HTR-8/SVneo (cell line): ENCODE data around the gene SMOC1.

ENCODE experiments used
- DNase-seq: peaks from one replicate; pipeline ENCODE4 v3.0.0; 2011; ENCODE audit warnings: low spot score, mixed read lengths; ENCODE audit not compliant: insufficient read length
- FAIRE-seq: peaks from 2 replicates; lab custom pipeline; 2011; peaks lifted over from hg19 to GRCh38; lab: Jason Lieb, UNC

The SMOC1 gene

DNA sequence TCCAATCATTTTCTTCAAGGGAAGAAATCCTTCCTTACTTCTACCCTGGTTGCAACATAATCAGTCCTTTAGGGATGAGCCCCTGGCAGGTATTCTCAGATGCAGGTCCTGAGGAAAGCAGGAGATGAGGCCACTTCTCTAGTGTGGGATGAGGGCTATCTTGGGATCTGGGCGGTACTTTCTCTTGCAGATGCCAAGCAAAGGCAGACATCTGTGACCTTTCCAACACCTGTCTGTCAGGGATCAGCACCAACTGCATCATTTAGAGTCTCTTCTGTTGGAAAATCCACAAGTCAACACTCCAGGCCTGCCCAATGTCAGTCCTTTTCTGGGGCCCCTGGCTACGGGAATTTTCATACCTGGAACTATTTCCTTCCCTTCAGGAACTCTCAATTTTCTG is 180.3 kb downstream of the SMOC1 start:
- DNase-seq = no peak
- FAIRE-seq = peak; percentile 46

DNA sequence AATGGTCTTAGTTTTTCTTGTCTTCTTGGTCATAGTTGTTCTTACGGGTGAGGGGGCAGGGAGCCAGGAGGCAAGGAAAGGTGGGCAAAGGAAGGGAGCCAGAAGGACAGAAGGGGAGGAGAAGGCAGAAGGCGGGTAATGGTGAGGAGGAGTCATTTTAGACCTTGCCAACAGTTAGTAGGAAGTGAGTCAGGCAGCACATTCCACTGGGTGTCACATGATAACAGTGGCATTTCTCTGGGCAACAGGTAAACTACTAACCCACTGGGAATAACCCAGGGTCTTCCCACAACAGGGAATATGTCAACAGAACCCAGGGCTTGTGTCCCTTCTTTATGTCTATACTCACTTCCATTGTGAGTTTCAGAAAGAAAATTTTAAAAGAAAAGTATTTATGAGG is 181.9 kb downstream of the SMOC1 start:
- DNase-seq = no peak
- no peak for FAIRE-seq

DNA sequence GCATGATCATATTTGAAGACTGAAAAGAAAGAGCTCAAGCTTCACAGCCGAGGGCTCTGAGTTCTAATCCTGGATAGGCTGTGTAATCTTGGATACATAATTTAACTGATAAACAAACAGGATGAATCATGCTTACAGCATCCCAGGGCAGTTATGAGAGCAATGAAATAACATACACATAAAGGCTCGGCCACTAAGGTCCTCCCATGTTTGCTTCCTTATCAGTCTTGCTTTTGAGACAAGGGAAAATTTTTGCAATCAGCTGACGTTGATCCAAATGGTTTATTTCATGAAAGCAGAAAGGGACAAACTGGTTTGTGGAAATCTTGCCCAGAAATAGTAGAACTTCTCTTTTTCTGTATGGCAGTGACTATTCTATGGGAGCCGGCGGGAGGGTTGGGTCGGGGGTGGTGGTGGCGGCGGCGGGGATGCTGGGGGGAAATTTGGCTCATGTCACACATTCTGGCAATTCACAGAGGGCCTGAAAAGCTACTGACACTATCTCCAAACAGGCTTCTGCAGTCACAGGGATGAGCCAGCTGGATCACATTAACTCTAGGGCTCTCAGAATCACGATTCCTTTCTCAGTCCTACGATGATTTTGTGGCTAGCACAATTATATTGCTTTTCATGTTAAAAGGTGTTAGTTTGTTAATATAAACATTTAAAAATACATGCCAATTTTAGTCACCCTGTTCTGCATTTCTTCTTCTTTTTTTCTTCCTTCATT is 185.1 kb downstream of the SMOC1 start:
- peak; percentile 91 for FAIRE-seq
- DNase-seq = no peak

DNA sequence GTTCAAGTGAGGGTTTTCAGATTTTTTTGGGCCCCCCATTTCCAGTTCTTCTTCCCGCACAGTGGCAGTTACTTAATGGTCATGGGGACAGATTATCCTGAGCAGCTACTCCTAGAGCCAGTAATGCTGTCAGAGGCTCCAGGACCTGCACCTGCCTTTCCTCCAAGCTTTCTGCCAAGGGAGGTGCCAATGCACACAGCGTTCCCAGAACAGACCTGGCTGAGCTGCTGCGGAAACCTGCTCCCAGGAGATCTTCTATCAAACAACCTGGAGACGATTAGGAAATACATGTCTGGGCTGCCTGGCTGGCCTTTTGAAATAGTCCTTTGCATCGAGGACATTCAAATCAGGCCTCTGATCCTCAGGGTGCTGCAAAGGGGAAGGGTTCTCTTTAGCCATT is 188.6 kb downstream of the SMOC1 start:
- no peak for FAIRE-seq
- DNase-seq = no peak

DNA sequence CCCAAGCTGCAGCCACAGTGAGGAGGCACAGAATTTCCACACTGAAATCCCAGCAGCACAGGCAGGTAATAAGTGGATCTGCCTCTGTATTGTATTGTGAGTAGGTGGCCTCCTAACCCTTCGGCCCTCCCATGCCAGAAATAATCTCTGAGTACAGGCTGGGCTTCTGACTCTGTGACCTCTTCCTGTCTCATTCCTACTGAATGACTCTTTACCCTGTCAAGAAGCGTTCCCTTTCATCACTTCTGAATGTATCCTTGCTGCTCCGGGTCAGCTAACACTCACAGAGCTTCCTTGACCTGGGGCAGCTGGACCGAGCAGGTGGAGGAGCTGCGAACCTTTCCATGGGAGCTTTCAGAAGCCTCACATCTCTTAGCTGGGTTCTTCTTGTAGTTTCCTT is 190.0 kb downstream of the SMOC1 start:
- no peak for DNase-seq
- peak; percentile 66 for FAIRE-seq

DNA sequence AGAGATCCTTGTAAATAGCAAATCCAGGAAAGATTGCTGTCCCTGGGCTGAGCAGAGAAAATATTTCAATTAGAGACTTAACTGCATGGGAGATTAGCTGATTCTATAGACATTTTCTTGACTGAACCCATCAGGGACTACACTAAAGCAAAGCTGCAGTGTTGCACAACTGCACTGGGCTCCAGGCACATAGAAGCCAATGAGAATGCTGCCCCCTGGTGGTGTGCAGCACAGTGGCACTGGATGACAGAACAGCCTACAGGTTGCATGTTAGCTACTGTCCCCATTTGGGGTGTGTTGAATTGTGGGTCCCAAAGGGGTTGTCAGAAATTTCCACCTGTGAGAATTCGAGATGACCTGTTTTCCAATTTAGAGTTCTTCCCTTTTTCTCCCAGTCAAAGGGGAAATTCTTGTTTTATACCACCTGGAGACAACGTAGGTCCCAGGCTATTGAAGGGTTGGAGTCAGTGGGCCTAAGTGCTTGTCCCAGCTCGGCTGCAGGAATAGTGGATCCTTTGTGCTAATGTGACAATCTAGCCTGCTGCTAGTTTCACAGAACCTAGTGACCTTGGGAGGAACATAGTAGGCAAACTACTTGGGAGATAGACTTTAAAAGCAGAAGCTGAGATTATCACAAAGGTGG is 194.8 kb downstream of the SMOC1 start:
- FAIRE-seq (peak; percentile 100), DNase-seq (peak; percentile 91)

DNA sequence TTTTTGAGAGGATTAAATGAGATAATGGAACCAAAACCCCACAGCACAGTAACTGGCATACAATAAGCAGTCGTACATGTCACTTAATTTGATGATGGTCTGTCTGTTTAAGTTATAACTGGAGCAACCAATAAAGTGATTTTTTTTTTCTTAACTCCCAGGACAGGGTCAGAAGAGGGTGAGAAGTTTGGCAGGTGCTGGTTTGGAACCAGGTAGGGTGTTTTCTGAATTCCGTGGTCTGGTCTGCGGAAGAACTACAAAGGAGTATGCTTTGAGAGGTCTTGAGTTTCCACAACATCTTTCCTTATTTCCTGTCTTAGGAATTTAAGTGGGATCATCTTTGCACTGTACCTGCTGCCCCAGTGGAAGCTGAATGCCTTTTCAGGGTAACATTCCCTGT is 197.8 kb downstream of the SMOC1 start:
- DNase-seq (no peak), FAIRE-seq (no peak)

DNA sequence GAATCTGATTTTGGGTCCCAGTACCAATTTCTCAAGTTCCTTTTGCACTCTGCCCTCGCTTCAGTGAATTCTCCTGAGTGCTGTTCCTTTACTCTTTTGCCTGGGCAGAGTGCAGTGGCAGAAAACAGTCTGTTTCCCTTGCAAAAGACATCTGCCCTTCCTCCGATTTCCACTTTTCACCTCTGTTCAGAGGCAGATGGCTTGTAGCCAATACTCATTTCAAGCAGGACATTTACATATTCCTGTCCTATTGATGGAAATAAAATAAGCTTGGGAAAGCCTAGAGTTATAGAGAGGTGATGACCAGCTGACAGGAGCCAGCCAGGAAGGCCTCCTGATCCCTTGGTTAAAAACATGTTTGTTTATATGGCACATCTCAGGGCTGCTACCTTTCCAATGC is 198.5 kb downstream of the SMOC1 start:
- FAIRE-seq (no peak), DNase-seq (no peak)

DNA sequence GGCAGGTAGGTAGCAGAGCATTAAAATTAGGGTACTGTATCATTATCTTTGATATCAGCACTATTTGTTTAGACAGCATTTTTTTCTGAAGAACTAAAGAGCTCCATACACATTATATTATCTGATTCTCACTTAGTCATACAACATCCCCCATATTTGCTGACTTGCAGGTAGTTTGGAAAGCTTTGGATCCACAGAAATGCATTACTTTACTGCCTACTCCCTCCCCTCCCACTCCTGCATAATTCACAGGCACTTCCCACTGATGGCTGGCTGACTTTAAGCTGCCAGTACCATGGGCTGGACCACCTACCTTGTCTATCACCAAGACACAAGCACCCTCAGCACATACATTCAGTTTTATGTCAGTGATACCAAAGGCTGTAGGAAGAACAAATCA is 199.1 kb downstream of the SMOC1 start:
- no peak for DNase-seq
- FAIRE-seq = peak; percentile 28

DNA sequence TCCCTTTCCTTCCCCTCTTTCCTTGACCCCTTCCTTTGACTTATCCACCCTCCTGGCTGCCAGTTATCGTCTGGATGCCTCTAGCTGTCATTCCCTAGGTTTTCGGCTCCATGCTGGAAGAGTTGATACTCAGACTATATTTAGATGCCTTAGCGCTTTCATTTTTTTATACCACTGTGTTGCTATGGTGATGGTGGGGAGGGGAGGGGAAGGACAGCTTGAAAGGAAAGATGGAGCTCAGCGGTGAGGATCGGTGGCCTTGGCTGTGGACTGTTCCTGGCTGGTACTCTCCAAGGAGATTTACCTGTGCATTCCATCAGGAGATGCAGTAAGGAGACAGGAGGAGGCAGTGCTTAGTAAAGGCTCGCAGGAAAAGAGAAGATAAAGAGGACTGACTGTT is 200.9 kb downstream of the SMOC1 start:
- no peak for DNase-seq
- peak; percentile 70 for FAIRE-seq
